ENCODE data around the gene ALAS1.
A peak's percentile ranks its signal among the peaks of the same experiment; 100 is the strongest.

ALAS1 gene

DNA sequence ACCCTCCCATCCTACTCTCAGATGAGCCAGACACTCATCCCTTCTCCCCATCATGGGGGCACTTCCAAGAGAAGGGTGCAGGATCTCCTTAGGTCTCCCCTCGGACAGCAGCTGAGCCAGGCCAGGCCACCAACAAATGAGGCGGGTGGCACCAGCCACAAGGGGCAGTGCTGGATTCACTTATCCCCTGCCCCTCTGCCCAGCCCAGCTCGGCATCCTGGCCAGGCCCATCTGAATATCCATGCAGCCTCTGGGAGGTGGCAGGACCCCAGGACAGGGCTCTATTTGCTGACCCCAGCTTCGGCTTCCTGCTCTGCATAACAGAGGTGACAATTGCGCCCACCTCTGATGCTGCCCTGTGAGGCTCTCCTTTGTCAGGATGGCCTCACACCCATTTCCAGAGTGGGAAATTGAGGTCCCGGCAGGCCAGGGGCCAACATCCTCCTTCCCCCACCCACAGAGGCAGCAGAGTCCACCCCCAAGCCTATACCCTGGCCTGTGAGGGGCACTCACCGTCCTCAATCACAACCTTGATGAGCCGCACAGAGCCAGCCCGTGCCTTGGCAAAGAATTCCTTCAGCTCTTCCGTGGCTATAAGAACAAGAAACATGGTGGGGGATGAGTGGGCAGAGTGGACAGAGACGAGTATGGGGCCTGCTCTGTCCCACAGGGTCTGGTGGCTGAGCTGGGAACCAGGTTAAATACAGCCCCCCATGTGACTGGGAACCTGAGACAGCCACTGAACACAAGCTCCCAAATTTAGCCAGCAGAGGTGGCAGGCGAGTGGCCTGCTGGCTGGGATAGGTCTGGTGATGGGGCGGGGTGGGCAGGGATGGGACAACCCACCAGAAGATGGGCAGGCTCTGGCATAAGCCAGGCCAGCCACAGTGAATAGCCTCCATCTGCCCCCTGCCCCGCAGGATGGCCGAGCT lies 36.8 kb downstream of the ALAS1 start:
- TF ChIP-seq, protein P1, sequence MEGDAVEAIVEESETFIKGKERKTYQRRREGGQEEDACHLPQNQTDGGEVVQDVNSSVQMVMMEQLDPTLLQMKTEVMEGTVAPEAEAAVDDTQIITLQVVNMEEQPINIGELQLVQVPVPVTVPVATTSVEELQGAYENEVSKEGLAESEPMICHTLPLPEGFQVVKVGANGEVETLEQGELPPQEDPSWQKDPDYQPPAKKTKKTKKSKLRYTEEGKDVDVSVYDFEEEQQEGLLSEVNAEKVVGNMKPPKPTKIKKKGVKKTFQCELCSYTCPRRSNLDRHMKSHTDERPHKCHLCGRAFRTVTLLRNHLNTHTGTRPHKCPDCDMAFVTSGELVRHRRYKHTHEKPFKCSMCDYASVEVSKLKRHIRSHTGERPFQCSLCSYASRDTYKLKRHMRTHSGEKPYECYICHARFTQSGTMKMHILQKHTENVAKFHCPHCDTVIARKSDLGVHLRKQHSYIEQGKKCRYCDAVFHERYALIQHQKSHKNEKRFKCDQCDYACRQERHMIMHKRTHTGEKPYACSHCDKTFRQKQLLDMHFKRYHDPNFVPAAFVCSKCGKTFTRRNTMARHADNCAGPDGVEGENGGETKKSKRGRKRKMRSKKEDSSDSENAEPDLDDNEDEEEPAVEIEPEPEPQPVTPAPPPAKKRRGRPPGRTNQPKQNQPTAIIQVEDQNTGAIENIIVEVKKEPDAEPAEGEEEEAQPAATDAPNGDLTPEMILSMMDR (conservative IDR thresholded peaks at IDR 0.05; ENCODE audit: low read depth) = no peak
- H3K27ac ChIP-seq = peak overlapping the region; percentile 95
- CTCF ChIA-PET = interaction anchor here (0.7 kb wide), 1 partner anchor 52 kb away, joined by 3 read pairs; no protein-coding TSS in a partner anchor
- no peak for DNase-seq (ENCODE audit: low spot score)
- POLR2A ChIA-PET (ENCODE audit: low non-redundant PET) = interaction anchor here (0.5 to 0.9 kb wide), 2 partner anchors 21 to 64 kb away, joined by 3 to 4 read pairs; no protein-coding TSS in a partner anchor

DNA sequence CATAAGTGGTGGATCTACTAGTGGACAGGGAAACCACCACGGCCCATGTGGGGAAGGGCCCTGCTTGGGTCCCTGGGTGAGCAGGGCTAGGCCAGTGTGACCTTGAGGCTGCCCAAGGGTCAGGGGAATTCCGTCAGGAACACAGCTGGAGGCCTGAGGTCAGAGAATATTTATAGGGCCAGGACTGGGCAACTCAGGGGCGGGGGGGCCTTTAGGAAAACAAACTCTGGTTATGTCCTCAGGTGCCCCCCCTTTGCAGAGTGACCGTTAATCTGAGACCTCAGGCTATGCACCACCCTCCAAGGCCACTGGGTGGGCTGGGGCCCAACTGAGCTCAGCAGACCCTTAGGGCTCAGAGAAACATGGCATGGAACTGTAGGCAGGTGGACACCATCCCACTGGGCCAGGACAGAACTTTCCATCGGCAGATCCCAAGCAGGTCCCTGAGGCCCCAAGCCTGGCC lies 38.5 kb downstream of the ALAS1 start:
- TF ChIP-seq, protein P1 (conservative IDR thresholded peaks at IDR 0.05; ENCODE audit: low read depth) = no peak
- DNase-seq (ENCODE audit: low spot score) = no peak
- H3K27ac ChIP-seq = peak overlapping the region; percentile 95
- POLR2A ChIA-PET (ENCODE audit: low non-redundant PET) = no interaction called here
- CTCF ChIA-PET = interaction anchor here (0.8 kb wide), 2 partner anchors 16 to 103 kb away, joined by 3 to 5 read pairs; no protein-coding TSS in a partner anchor

DNA sequence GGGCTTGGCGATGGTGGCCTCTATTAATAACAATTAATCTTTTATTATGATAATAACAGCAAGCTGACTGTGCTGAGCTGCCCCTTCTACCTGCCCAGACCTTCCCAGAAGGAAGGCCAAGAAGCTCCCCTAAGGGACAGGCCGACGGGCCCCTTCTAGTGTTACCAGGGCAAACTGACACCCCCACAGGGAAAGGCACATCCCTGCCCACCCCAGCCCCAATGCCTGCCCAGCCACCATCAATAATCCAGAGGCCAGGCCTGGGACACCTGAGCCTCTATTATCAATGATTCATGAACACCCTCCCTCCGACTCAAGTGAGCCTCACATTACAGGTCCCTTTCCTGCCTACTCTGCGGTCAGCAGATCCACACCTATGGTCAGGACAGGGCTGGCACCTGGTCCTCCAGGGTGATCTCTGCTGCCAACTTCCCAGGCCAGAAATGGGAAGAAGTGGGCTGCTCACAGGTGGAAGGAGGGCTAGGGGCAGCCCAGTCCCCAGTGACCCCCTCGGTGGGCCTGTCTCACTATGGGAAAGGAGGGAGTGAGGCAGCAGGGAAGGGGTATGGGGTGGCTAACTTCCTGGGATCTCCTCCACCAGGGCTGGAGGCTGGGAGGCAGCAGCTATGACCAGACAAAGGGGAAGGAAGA lies 39.2 kb downstream of the ALAS1 start:
- TF ChIP-seq, protein P1 (conservative IDR thresholded peaks at IDR 0.05; ENCODE audit: low read depth) = no peak
- ChIA-PET CTCF (interaction anchor here (0.8 kb wide), 2 partner anchors 17 to 102 kb away, joined by 3 to 5 read pairs; no protein-coding TSS in a partner anchor), POLR2A (ENCODE audit: low non-redundant PET) (interaction anchor here (1.2 kb wide), 1 partner anchor 27 kb away, joined by 3 read pairs; no protein-coding TSS in a partner anchor)
- peak overlapping the region; percentile 95 for H3K27ac ChIP-seq
- no peak for DNase-seq (ENCODE audit: low spot score)

DNA sequence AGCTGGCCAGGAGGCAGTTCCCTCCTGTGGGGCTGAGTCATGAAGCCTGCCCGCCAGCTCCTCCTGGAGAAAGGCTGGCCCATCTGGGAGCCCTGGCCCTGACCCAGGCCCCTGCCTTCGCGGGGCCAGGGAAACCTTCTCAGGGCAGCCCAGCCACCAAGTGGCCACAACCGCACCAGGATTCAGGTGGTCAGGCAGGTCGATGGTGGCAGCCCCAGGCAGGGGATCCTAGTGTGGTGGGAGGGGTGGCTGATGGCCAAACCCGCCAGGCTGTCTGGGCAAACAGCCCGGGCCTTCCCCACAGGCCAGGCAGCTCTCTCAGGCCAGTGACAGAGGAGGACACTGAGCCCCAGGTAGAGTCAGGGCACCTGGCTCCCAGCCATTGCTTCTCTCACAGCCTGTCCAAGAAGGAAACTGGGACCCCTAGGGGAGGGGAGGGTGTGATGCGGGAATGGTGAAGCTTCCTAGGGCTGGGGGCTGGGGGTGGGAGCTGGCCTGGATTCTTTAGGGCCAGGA lies 39.8 kb downstream of the ALAS1 start:
- TF ChIP-seq, protein P1 (conservative IDR thresholded peaks at IDR 0.05; ENCODE audit: low read depth) = no peak
- peak; percentile 91 for DNase-seq (ENCODE audit: low spot score)
- POLR2A ChIA-PET (ENCODE audit: low non-redundant PET) = interaction anchor here (0.6 to 1.2 kb wide), 3 partner anchors 10 to 51 kb away, joined by 3 to 4 read pairs (median 3); no protein-coding TSS in a partner anchor
- CTCF ChIA-PET = no interaction called here
- peak overlapping the region; percentile 95 for H3K27ac ChIP-seq

DNA sequence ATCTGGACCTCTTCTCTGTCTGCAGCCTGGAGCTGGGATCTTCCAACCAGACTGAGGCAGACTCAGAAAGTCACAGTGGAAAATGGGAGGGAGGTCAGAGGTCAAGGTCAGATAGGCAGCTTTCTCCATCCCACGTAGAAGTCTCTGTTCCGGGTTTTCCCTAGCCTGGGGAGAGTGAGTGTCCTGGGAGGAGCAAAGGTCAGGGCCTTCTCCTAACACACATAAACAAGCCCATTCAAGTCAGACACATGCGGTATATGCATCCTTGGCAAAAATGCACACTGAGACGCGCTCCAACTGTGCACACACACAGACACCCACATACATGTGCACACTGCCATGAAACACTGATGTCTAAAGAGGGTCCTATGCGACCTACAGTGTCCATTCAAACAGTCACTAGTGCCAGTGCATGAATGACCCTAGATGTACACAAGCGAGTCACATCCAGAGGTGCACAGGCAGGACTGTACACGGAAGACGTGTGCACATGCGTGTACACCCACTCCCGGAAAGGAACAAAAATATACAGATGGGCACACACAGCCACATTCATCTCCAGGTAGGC lies 40.3 kb downstream of the ALAS1 start:
- DNase-seq (ENCODE audit: low spot score) = no peak
- TF ChIP-seq, protein P1 (conservative IDR thresholded peaks at IDR 0.05; ENCODE audit: low read depth) = no peak
- ChIA-PET CTCF (no interaction called here), POLR2A (ENCODE audit: low non-redundant PET) (interaction anchor here (0.6 to 1.2 kb wide), 4 partner anchors 10 to 86 kb away, joined by 3 to 4 read pairs (median 3); no protein-coding TSS in a partner anchor)
- H3K27ac ChIP-seq = peak overlapping the region; percentile 95
